Transverse colon (tissue), 4 donors: ENCODE results near the gene PRCD.

Experiments used
- CTCF ChIP-seq, 5 experiments: fragments of 200-600 bp in 3 of 5; fragments of 450-650 bp in 2 of 5; sonication (generic) in 3 of 5; IDR thresholded peaks; 1 replicate in 2 of 5; 2 replicates in 3 of 5; pipeline ENCODE4 v1.5.1; 2016 to 2017; ENCODE audit warnings: antibody characterized with exemption in 5 of 5, inconsistent platforms in 3 of 5, mild to moderate bottlenecking in 2 of 5, moderate library complexity in 1 of 5
- POLR2AphosphoS5 ChIP-seq, 3 donors: sonication (generic); formaldehyde crosslinking; IDR thresholded peaks; one replicate each; pipeline ENCODE4 v1.6.1; 2016; ENCODE audit warnings: antibody characterized with exemption in 3 of 3

- TF ChIP-seq CTCF (IDR thresholded peaks at IDR 0.05) (no peak), POLR2AphosphoS5 (IDR thresholded peaks at IDR 0.05) (no peak)
Observed at GRCh38 chr17:76569607-76570279, 29.9 kb downstream of the PRCD start.
